Limb (tissue), 2 donors: ENCODE data around the gene ATAD3A.
A peak's percentile ranks its signal among the peaks of the same experiment; 100 is the strongest.
"Not testable (repeated sequence)": the region's sequence is repeated elsewhere in the genome, so short reads cannot be mapped to it uniquely, and the experiment has no call there.

Experiments
- DNase-seq, 2 donors: peaks; one replicate each; pipeline ENCODE4 v3.0.0-alpha.2; 2016; ENCODE audit errors: extremely low spot score in 2 of 2

ATAD3A gene

DNA sequence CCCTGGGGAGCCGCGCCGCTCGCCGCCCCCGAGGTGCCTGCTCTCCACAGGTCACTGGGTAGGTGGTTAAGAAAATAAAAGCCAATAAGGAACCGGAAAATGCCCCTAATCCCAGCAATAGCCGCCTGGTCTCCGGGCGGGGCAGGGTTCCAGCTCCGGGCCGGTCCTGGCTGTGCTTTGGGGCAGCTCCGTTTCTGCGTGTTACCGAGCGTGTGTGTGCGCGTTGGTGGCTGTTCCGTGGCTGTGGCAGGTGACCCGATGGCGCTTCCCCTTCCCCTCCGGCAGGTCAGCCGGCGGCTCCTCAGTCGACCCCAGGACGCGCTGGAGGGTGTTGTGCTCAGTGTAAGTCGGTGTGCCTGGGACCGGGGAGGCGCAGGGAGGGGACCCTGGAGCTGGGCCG is 11.3 kb downstream of the ATAD3A start:
- not testable (repeated sequence) for DNase-seq

DNA sequence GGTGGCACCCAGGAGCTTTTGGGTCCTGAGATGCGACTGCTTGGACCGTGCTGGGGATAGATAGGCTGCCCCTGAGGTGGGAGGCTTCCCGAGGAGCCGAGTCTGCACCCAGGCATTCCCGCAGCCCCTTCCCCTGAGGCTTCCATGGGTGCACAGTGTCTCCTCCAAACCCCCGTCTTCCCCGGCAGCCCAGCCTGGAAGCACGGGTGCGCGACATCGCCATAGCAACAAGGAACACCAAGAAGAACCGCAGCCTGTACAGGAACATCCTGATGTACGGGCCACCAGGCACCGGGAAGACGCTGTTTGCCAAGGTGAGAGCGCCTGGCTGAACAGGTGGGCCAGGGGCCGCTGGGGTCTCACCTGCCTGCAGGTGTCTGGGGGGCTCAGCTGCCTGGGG is 11.7 kb downstream of the ATAD3A start:
- not testable (repeated sequence) for DNase-seq

DNA sequence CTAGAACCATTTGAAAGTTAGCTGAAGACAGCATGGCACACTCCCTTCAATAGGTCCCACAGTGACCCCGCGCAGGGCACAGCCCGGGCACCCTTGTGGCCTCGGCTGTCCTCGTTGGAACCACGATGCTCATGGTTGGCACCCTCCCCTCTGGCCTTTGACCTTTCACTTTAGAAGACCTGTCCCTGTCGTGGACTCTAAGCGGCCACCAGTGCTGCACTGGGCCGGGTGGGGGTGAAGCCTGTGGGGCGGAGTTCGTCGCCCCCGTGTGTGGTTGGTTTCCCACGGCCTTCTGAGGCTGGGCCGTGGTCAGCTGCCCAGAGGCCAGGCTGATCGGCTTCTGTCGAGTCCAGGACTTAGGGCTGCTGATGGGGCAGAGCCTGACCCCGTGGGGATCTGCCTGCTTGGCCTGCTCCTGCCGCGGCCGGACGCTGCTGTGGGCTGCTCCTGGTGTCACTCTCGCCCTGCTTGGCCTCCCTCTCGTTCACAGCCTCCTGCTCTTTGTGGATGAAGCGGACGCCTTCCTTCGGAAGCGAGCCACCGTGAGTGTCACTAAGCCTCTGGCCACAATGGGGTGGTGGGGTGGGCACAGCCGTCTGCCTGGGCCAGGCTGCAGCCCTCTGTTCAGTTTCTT is 12.9 kb downstream of the ATAD3A start:
- DNase-seq: not testable (repeated sequence)

- not testable (repeated sequence) for DNase-seq
These were observed 14.5 kb downstream of the ATAD3A start for GRCh38 chr1:1526476-1526875.

DNA sequence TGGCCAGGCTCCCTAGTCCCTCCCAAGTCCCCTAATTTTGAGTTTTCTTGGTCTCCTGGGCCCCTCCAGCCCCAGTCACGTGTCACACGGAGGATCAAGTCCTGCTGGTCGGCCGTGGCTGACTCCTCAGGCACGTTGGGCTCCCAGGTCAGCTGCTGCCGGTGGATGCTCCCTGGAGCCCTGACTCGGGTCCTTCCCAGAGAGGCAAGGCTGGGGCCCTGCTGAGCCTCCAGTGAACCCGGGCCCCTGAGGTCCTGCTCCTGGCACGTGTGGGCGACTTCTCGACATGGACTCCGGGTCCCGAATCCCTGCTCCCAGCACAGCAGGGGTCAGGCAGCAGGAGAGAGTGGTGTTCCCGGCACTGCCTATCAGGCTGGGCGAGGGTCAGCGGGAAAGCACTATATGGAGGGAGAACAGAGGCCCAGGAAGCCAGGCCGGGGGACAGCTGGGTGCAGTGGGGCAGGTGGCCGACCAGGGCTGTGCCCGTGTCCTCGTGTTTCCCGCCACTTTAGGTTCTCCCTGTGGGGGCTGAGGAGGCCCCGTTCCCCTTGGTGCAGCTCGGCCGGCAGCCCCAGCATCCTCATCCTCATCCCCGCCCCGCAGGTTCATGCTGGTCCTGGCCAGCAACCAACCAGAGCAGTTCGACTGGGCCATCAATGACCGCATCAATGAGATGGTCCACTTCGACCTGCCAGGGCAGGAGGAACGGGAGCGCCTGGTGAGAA is 15.3 kb downstream of the ATAD3A start:
- DNase-seq: no peak

GRCh38 chr1:1528301-1529267 is 16.6 kb downstream of the ATAD3A start:
- no peak for DNase-seq

- no peak for DNase-seq
These were observed 17.4 kb downstream of the ATAD3A start for GRCh38 chr1:1529321-1529720.

DNA sequence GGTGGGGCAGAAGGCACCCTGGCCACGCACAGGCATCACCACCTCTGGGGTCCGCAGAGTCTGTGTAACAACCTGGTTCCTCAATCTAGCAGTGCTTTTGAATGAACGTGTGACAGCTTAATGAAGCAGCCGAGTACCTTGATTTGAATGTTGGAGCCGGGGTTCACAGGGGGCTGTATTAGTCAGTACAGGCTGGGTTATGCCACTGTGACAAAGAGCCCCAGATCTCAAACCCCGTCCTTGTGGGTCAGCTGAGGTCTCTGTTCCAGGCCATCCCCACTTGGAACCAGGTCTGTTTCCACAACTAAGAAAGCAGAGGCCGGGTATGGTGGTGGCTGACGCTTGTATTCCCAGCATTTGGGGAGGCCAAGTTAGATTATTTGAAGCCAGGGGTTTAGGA is 18.0 kb downstream of the ATAD3A start:
- DNase-seq: no peak

DNA sequence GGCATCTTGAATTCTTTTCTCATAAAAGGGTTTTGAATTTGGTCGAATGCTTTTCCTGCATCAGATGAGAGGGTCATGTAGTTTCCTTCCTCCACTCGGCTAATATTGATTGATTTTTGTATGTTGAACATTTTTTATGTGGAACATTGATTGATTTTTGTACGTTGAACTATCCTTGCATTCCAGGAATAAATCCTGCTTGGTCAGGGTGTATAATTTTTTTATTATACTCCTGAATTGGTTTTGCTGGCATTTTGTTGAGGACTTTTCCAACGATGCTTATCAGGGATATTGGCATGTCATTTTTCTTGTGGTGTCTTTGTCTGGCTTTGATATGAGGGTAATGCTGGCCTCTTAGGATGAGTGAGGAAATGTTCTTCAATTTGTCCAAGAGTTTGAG is 20.0 kb downstream of the ATAD3A start:
- DNase-seq: no peak

GRCh38 chr1:1533176-1533893 is 21.4 kb downstream of the ATAD3A start:
- not testable (repeated sequence) for DNase-seq

- DNase-seq: not testable (repeated sequence)
These were observed 21.9 kb downstream of the ATAD3A start for GRCh38 chr1:1533894-1534291.

- no peak for DNase-seq
These were observed 22.6 kb downstream of the ATAD3A start for GRCh38 chr1:1534401-1535154.

- peak in 1 of 2 donors; percentile 36 for DNase-seq
These were observed 23.4 kb downstream of the ATAD3A start for GRCh38 chr1:1535201-1536018.

DNA sequence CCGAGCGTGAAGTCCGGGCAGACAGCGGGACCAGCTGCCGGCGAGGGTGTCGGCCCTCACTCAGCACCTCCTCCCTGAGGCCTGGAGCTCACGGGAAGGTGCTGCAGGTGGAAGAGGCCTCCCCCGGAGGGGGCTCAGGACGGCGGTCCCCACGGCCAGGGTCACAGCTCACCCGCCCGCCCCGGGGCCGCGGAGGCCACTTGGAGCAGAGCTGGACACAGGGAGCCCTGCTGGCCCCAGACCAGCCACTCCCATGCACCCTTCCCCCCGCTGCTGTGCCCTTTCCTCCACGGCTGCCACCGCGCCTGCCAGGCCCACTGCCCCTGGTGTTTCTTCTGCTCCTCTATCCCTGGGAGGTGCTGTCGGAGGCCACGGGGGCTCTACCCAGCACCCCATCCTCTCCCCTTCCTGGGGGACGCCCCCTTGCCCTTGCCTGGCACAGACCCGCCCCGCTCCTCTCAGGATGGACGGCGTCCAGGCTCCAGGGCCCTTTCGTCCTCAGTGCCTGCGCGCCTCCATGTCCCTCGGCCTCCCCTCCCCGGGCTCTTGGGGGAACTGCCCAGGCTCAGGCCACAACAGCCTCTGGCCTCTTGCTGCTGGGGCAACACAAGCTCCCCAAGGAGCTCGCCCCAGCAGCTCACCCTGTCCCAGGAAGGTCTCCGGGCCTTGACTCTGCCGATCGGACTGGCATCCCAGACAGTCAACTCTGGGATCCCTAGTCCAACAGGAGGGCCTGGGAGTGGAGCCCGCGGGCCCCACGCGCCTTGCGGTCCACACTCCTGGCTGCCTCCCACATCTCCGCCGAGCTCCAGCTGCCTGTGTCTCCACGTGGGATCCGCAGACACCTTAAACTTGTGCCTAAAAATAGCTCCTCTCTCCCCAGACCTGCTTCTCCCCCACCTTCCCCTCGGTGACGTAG is 24.3 kb downstream of the ATAD3A start:
- peak in 1 of 2 donors; percentile 32 for DNase-seq

DNA sequence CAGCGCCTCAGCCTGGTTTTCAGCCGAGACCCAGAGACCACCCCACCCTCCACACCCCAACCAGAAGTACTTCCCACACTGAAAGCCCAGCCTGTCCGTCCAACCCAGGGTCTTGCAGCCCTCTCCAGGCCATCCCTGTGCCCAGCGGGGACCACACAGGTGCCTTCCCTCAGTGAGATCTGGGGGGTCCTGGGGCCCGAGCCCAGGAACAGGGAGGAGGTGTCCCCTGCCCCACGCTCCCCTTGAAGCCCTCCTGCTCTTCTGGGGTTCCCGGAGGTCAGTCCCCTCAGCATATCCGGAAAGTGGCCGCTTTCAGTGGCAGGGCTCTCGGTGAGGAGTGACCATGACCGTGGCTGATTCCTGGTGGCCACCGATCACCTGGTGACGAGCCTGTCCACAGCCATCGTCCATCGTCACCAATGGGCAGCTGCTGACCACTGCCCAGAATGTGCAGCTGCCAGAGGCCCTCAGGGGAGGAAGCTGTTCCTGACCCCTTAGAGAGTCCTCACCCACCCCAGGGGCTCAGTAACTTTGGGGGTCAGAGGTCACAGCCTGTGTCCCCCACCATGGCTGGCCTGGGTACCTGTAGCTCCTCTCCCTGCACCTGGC is 25.1 kb downstream of the ATAD3A start:
- DNase-seq: no peak

DNA sequence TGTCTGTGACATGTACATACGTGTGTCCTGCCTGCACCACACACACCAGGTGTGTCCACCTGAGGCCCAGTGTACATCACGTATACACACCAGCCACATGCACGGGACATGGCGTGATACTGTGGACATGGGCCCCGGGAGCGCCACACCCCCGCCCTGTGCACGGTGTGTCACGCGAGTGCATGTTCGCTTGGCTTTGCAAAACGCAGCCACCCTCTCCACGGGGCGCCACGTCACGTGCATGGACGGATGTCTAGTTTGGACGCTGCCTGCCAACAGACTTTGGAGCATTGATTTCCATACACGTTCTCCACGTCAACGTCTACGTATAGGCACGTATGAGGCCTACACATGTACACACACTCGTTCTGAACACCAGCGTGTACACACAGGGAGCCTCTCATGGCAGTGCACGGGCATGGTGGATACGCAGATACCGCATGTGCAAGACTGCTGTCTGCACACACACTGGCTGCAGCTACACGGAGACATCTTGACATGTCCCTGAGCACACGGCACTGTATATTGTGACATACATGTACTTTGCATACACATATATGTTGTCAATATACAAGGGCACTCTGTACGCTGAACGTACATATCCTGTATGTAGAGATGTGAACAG is 25.8 kb downstream of the ATAD3A start:
- no peak for DNase-seq

GRCh38 chr1:1538334-1538733 is 26.4 kb downstream of the ATAD3A start:
- DNase-seq: no peak

DNA sequence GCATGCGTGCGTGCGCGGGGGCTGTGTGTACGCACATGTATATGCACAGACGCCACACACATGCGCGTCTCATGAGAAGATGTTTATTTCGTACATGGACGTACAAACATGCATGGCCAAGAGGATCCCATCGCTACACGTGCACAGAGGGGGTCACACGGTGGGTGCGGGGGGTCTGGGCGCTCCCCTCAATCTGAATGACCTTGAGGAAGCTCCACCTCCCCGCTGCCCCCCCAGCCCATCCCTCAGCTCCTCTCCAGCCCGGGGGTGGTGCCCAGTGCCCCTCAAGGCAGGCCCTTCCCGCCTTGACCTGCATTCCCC is 27.0 kb downstream of the ATAD3A start:
- DNase-seq: peak in 1 of 2 donors; percentile 32
